ENCODE data around the gene SLC44A2. TPM values are rescaled to one million over a fixed set of nuclear protein-coding genes. Genes with fewer than 3 reads are reported as not detected.
A peak's percentile ranks its signal among the peaks of the same experiment; 100 is the strongest.

SLC44A2 gene
- 205 and 239 TPM in 2 replicates for total RNA-seq (2021)
- Bru-seq, nascent RNA: percentile 71 among the genes with signal in this experiment
- BruChase-seq, experiment 1, labeled RNA remaining after a 2-hour chase: percentile 84 among the genes with signal in this experiment
- percentile 90 among the genes with signal in this experiment for BruChase-seq, experiment 2, labeled RNA remaining after a 6-hour chase
- long read RNA-seq, transcript SLC44A2-202 (22 exons, 3,301 nt): minor isoform, 27 of 267 reads
- long read RNA-seq, transcript SLC44A2-201 (22 exons, 3,671 nt): major isoform, 144 of 267 reads
- long read RNA-seq, partial matches to known transcripts: 65 of 267 reads
- long read RNA-seq, other reads (novel, unspliced or antisense): 24 of 267 reads

DNA sequence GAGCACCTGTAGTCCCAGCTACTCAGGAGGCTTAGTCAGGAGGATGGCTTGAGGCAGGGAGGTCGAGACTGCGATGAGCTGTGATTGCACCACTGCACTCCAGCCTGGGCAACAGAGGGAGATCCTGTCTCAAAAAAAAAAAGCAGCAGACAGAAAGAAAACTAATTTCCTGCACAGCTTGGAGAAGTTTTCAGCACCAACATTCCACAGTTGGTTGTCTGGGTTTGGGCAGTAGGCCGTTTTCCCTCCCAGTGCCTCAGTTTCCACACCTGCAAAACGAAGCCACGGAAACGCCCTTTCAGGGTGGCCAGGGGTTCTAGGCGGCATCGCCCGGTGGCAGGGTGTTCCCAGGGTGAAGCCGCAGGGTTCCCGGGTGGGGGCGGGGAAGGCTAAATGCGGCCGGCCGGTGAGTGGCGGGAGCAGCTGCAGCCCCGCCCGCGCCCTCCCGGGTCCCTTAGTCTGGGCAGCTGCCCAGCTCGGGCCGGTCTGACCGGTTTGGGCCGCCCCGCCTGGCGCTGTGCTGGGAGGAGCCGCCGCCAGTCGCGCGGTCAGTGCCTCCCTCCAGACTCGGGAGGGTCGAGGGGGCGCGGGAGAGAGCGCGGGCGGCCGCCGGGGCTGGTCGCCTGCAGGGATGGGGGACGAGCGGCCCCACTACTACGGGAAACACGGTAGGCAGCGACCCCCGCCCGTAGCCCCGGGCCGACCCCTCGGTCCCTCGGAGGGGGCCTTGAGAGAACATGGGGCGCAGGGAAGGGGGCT, at the start of gene SLC44A2:
Gene SLC44A2, plus strand, starts transcription at position 551 of the 759 bp plus-strand sequence. Its CDS starts 81 bp downstream, at position 632.
- peaks cover 67% of the 10 kb centered on the region for H3K4me1 ChIP-seq (replicated peaks; ENCODE audit: insufficient read depth)
- H3K27ac ChIP-seq: peak within 1 kb of the TSS; percentile 56

DNA sequence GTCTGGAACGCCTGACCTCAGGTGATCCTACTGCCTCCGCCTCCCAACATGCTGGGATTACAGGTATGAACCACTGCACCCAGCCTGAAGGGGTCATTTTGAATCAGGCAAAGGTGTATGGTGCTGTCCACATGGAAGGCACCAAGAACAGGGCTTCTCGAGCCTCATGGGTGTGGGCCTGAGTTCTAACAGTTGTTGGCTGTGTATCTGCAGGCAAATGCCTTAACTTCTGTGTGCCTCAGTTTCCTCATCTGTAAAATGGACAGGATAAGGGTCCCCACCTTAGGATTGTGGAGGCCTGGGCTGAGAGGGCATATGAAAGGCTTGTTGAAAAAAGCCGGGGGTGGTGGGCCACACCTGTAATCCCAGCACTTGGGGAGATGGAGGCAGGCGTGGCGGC, 47.4 kb upstream of the SLC44A2 start:
- Histone ChIP-seq H3K9me3 (ENCODE audit: insufficient read depth, low read depth) (no peaks in the 10 kb centered on the region), H2AFZ (no peak overlapping the region), H3K27ac (no peak overlapping the region), H4K20me1 (ENCODE audit: insufficient read depth) (peaks cover 6% of the 10 kb centered on the region), H3K4me2 (no peak overlapping the region), H3K79me2 (ENCODE audit: low read depth) (peaks cover 5% of the 10 kb centered on the region; the same call in 1 of the 2 replicates), H3K36me3 (ENCODE audit: low read depth) (peaks cover 27% of the 10 kb centered on the region), H3K4me1 (replicated peaks; ENCODE audit: insufficient read depth) (no peaks in the 10 kb centered on the region), H3F3A (ENCODE audit: insufficient read depth, low read depth) (peaks cover 55% of the 10 kb centered on the region), H3K27me3 (ENCODE audit: insufficient read depth, low read depth) (no peaks in the 10 kb centered on the region), H3K9me2 (ENCODE audit: insufficient read depth) (no peaks in the 10 kb centered on the region), H3K4me3 (no peak overlapping the region)
- TF ChIP-seq, protein P1, sequence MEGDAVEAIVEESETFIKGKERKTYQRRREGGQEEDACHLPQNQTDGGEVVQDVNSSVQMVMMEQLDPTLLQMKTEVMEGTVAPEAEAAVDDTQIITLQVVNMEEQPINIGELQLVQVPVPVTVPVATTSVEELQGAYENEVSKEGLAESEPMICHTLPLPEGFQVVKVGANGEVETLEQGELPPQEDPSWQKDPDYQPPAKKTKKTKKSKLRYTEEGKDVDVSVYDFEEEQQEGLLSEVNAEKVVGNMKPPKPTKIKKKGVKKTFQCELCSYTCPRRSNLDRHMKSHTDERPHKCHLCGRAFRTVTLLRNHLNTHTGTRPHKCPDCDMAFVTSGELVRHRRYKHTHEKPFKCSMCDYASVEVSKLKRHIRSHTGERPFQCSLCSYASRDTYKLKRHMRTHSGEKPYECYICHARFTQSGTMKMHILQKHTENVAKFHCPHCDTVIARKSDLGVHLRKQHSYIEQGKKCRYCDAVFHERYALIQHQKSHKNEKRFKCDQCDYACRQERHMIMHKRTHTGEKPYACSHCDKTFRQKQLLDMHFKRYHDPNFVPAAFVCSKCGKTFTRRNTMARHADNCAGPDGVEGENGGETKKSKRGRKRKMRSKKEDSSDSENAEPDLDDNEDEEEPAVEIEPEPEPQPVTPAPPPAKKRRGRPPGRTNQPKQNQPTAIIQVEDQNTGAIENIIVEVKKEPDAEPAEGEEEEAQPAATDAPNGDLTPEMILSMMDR (conservative IDR thresholded peaks at IDR 0.05): no peak
- no peak for TF ChIP-seq EZH2 (IDR thresholded peaks at IDR 0.05; ENCODE audit: low read depth)
- CTCF ChIA-PET: interaction anchor here (0.7 kb wide), 1 partner anchor 99 kb away, joined by 4 read pairs; no protein-coding TSS in a partner anchor
- intact Hi-C loops (cut with micrococcal nuclease; ENCODE audit: unreplicated experiment): loop anchor here (10.0 kb wide), 1 partner anchor 643 kb away; the partner anchor contains the start of gene OLFM2
- BruUV-seq (replicated peaks): TSS peak; percentile 63
- POLR2A ChIA-PET (ENCODE audit: unreplicated experiment): interaction anchor here (0.6 to 0.7 kb wide), 2 partner anchors 122 to 166 kb away, joined by 7 to 33 read pairs; no protein-coding TSS in a partner anchor
- no peak for DNase-seq

More for the DNA sequence above, at the start of gene SLC44A2:
- BruUV-seq (replicated peaks): no TSS peak
- TF ChIP-seq, protein P1 (conservative IDR thresholded peaks at IDR 0.05): no peak
- TF ChIP-seq EZH2 (IDR thresholded peaks at IDR 0.05; ENCODE audit: low read depth): no peak
- Histone ChIP-seq H3K4me2 (peak within 1 kb of the TSS; percentile 88), H3K36me3 (ENCODE audit: low read depth) (peaks cover 13% of the 10 kb centered on the region), H3K79me2 (ENCODE audit: low read depth) (peaks cover 39% of the 10 kb centered on the region), H3K4me3 (peak within 1 kb of the TSS; percentile 83), H3F3A (ENCODE audit: insufficient read depth, low read depth) (peaks cover 22% of the 10 kb centered on the region; the same call in 1 of the 2 replicates), H4K20me1 (ENCODE audit: insufficient read depth) (no peaks in the 10 kb centered on the region), H3K27me3 (ENCODE audit: insufficient read depth, low read depth) (no peaks in the 10 kb centered on the region), H3K9me2 (ENCODE audit: insufficient read depth) (no peaks in the 10 kb centered on the region), H2AFZ (peak within 1 kb of the TSS; percentile 72), H3K9me3 (ENCODE audit: insufficient read depth, low read depth) (no peaks in the 10 kb centered on the region)
- intact Hi-C loops (cut with micrococcal nuclease; ENCODE audit: unreplicated experiment): loop anchor here (1.0 to 2.0 kb wide), 3 partner anchors 8 to 38 kb away; partner anchors contain the start of gene AP1M2
- CTCF ChIA-PET: no interaction called here
- POLR2A ChIA-PET (ENCODE audit: unreplicated experiment): interaction anchor here (0.6 to 0.7 kb wide), 3 partner anchors 23 to 222 kb away, joined by 4 to 6 read pairs (median 4); no protein-coding TSS in a partner anchor
- peak; percentile 76 to 95 for DNase-seq
